Measurements from ENCODE around the gene ADRM1. TPM values are rescaled to one million over a fixed set of nuclear protein-coding genes. Genes with fewer than 3 reads are reported as not detected.

Gene ADRM1, protein sequence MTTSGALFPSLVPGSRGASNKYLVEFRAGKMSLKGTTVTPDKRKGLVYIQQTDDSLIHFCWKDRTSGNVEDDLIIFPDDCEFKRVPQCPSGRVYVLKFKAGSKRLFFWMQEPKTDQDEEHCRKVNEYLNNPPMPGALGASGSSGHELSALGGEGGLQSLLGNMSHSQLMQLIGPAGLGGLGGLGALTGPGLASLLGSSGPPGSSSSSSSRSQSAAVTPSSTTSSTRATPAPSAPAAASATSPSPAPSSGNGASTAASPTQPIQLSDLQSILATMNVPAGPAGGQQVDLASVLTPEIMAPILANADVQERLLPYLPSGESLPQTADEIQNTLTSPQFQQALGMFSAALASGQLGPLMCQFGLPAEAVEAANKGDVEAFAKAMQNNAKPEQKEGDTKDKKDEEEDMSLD
- 108 and 121 TPM in 2 replicates for total RNA-seq

GRCh38 chr20:62302341-62303061 lies at the start of gene ADRM1:
TSS of gene ADRM1 (plus strand) at chr20:62302997. CDS start at chr20:62303569, 572 bp downstream.

Other genes starting within 250 kb of the ADRM1 start
- 1.3 and 3.1 TPM in 2 replicates for gene TAF4, start 237.1 kb upstream of the ADRM1 start, total RNA-seq
- 23.2 and 27.3 TPM in 2 replicates for gene LSM14B, start 180.5 kb upstream of the ADRM1 start, total RNA-seq
- 285 and 357 TPM in 2 replicates for gene PSMA7, start 159.6 kb upstream of the ADRM1 start, total RNA-seq
- gene SS18L1, start 159.2 kb upstream of the ADRM1 start, total RNA-seq = 8.7 and 10.7 TPM in 2 replicates
- 10.7 and 14.4 TPM in 2 replicates for gene MTG2, start 120.0 kb upstream of the ADRM1 start, total RNA-seq
- not detected in 2 replicates for gene HRH3, start 82.7 kb upstream of the ADRM1 start, total RNA-seq
- 19.5 and 20.3 TPM in 2 replicates for gene OSBPL2, start 64.5 kb upstream of the ADRM1 start, total RNA-seq
- gene LAMA5, start 64.3 kb downstream of the ADRM1 start, total RNA-seq = 154 and 169 TPM in 2 replicates
- gene RPS21, start 84.1 kb downstream of the ADRM1 start, total RNA-seq = 1,710 and 4,266 TPM in 2 replicates
- gene CABLES2, start 104.3 kb downstream of the ADRM1 start, total RNA-seq = 2.6 and 3.4 TPM in 2 replicates
- gene RBBP8NL, start 124.5 kb downstream of the ADRM1 start, total RNA-seq = not detected in 2 replicates
- 0.32 TPM in 1 of 2 replicates, not detected in the other for gene GATA5, start 173.0 kb downstream of the ADRM1 start, total RNA-seq